HepG2 (cell line): ENCODE results near the gene SEPHS1. TPM values are rescaled to one million over a fixed set of nuclear protein-coding genes. Genes with fewer than 3 reads are reported as not detected.

Source experiments
- ATAC-seq: fragments of 200-7000 bp; cut with Tn5 transposase; 3 replicates; pipeline ENCODE4 v1.9.1; 2020; ENCODE audit warnings: mild to moderate bottlenecking, moderate library complexity
- BruUV-seq: library from RNA; stranded (reverse); fragments of 400-500 nt; replicated peaks from 2 replicates; lab custom pipeline; 2021; lab: Mats Ljungman, UMichigan
- CTCF ChIA-PET: fragments of 300-600 bp; formaldehyde crosslinking; extraction: SDS; loops from one replicate; lab custom pipeline; 2021; ENCODE audit warnings: low total read pairs, inconsistent platforms, low intra/inter-chr PET ratio; lab: Yijun Ruan, JAX
- POLR2A ChIA-PET: fragments of 350-600 bp; sonication (Branson Sonifier 250); formaldehyde crosslinking; loops from one replicate; lab custom pipeline; 2020; ENCODE audit warnings: antibody characterized with exemption, inconsistent platforms; lab: Yijun Ruan, JAX
- DNase-seq: peaks from one replicate; pipeline ENCODE4 v3.0.0-alpha.2; 2015; ENCODE audit warnings: low spot score
- FAIRE-seq: peaks from 3 replicates; lab custom pipeline; 2011; peaks lifted over from hg19 to GRCh38; lab: Jason Lieb, UNC
- H2AFZ ChIP-seq: one replicate; pipeline ENCODE4 v1.6.1; 2011; ENCODE audit warnings: low read length, inconsistent platforms
- H3K27ac ChIP-seq: fragments of 300-600 bp; 3 replicates; pipeline ENCODE4 v1.8.0; 2011; ENCODE audit warnings: mixed run types, mild to moderate bottlenecking, mixed read lengths, low read length, inconsistent platforms; ENCODE audit not compliant: insufficient read depth; ENCODE audit errors: extremely low read length
- H3K27me3 ChIP-seq, 2 experiments: fragments of 200-600 bp in 1 of 2; 2 replicates in 1 of 2; 3 replicates in 1 of 2; pipeline versions ENCODE4 v1.6.0 to v1.8.0; 2011; ENCODE audit warnings: low read length in 2 of 2, mild to moderate bottlenecking in 2 of 2, moderate library complexity in 2 of 2, inconsistent platforms in 1 of 2; ENCODE audit not compliant: insufficient read depth in 2 of 2, control insufficient read depth in 1 of 2
- H3K36me3 ChIP-seq, 2 experiments: fragments of 200-600 bp in 1 of 2; replicated peaks in 1 of 2; 2 replicates in 1 of 2; 3 replicates in 1 of 2; pipeline versions ENCODE4 v1.5.1 to v1.8.0; 2011; ENCODE audit warnings: low read length in 2 of 2, inconsistent platforms in 1 of 2; ENCODE audit not compliant: insufficient read depth in 2 of 2, control insufficient read depth in 1 of 2
- H3K4me1 ChIP-seq: 2 replicates; pipeline ENCODE4 v1.5.1; 2012; ENCODE audit warnings: low read length, inconsistent platforms; ENCODE audit not compliant: insufficient read depth
- H3K4me2 ChIP-seq: 2 replicates; pipeline ENCODE4 v1.6.0; 2011; ENCODE audit warnings: low read depth, low read length, inconsistent platforms
- H3K4me3 ChIP-seq, 3 experiments: fragments of 200-600 bp in 1 of 3; sonication (generic), shearing (Covaris generic) in 1 of 3; replicated peaks in 1 of 3; 2 replicates each; pipeline ENCODE4 v1.5.1; 2011 to 2016; ENCODE audit warnings: low read length in 3 of 3, inconsistent platforms in 2 of 3, low read depth in 2 of 3, mild to moderate bottlenecking in 2 of 3, control low read depth in 1 of 3, mixed read lengths in 1 of 3; ENCODE audit not compliant: insufficient read depth in 1 of 3
- H3K79me2 ChIP-seq: one replicate; pipeline ENCODE4 v1.6.1; 2011; ENCODE audit warnings: low read length, inconsistent platforms; ENCODE audit not compliant: insufficient read depth
- H3K9ac ChIP-seq: 2 replicates; pipeline ENCODE4 v1.6.0; 2011; ENCODE audit warnings: mild to moderate bottlenecking, low read depth, low read length, inconsistent platforms; ENCODE audit not compliant: insufficient read depth
- H3K9me3 ChIP-seq: 2 replicates; pipeline ENCODE4 v1.5.1; 2012; ENCODE audit warnings: mild to moderate bottlenecking, low read length
- H4K20me1 ChIP-seq: 2 replicates; pipeline ENCODE4 v1.6.0; 2011; ENCODE audit warnings: inconsistent platforms, mild to moderate bottlenecking, low read length, moderate library complexity; ENCODE audit not compliant: insufficient read depth
- HNRNPK ChIP-seq: fragments of 200-400 bp; formaldehyde crosslinking; IDR thresholded peaks from 2 replicates; pipeline ENCODE4 v1.6.1; 2018; ENCODE audit warnings: low read length, low read depth, moderate library complexity, mild to moderate bottlenecking; ENCODE audit not compliant: poor library complexity, severe bottlenecking
- HNRNPLL ChIP-seq: fragments of 200-400 bp; formaldehyde crosslinking; IDR thresholded peaks from 2 replicates; pipeline ENCODE4 v1.6.1; 2017; ENCODE audit warnings: mild to moderate bottlenecking, low read depth, low read length; ENCODE audit not compliant: poor library complexity, severe bottlenecking
- HOXD1 ChIP-seq: sonication (generic); formaldehyde crosslinking; IDR thresholded peaks from 2 replicates; pipeline ENCODE4 v1.5.0; 2020; ENCODE audit warnings: missing genetic modification reagents
- IRF2 ChIP-seq: IDR thresholded peaks from 2 replicates; pipeline ENCODE4 v1.6.1; 2018; ENCODE audit warnings: missing genetic modification reagents, missing compliant biosample characterization
- KLF11 ChIP-seq: IDR thresholded peaks from 2 replicates; pipeline ENCODE4 v1.6.1; 2016; ENCODE audit warnings: missing compliant biosample characterization
- MAFF ChIP-seq: IDR thresholded peaks from 2 replicates; pipeline ENCODE4 v1.6.1; 2011; ENCODE audit warnings: low read depth, low read length, improper control_type of control experiment
- MXD4 ChIP-seq: IDR thresholded peaks from 2 replicates; pipeline ENCODE4 v1.6.1; 2016; ENCODE audit warnings: mild to moderate bottlenecking, missing biosample characterization, missing genetic modification reagents
- POLR2AphosphoS2 ChIP-seq: IDR thresholded peaks from 2 replicates; pipeline ENCODE4 v1.6.1; 2011; ENCODE audit warnings: low read depth, low read length, improper control_type of control experiment
- RBFOX2 ChIP-seq: fragments of 200-400 bp; formaldehyde crosslinking; IDR thresholded peaks from 2 replicates; pipeline ENCODE4 v1.6.1; 2017; ENCODE audit warnings: low read depth, mild to moderate bottlenecking, low read length
- RNF219 ChIP-seq: sonication (generic); formaldehyde crosslinking; IDR thresholded peaks from 2 replicates; pipeline ENCODE4 v1.5.0; 2020; ENCODE audit warnings: mild to moderate bottlenecking, missing genetic modification reagents
- SNAPC5 ChIP-seq: sonication (generic); formaldehyde crosslinking; IDR thresholded peaks from 2 replicates; pipeline ENCODE4 v1.8.1; 2023; ENCODE audit warnings: mild to moderate bottlenecking, missing genetic modification reagents, borderline replicate concordance
- THAP8 ChIP-seq: sonication (generic); formaldehyde crosslinking; IDR thresholded peaks from 2 replicates; pipeline ENCODE4 v1.5.1; 2020; ENCODE audit warnings: missing genetic modification reagents, mild to moderate bottlenecking, borderline replicate concordance
- ZBTB44 ChIP-seq: sonication (generic); formaldehyde crosslinking; IDR thresholded peaks from 2 replicates; pipeline ENCODE4 v1.4.0; 2020; ENCODE audit warnings: missing genetic modification reagents
- ZNF317 ChIP-seq: sonication (generic); formaldehyde crosslinking; IDR thresholded peaks from 2 replicates; pipeline ENCODE4 v1.5.0; 2020; ENCODE audit warnings: mild to moderate bottlenecking, missing genetic modification reagents
- ZNF564 ChIP-seq: sonication (generic); formaldehyde crosslinking; IDR thresholded peaks from 2 replicates; pipeline ENCODE4 v1.8.1; 2023; ENCODE audit warnings: mild to moderate bottlenecking, missing genetic modification reagents
- ZSCAN29 ChIP-seq: sonication (generic); formaldehyde crosslinking; conservative IDR thresholded peaks from 2 replicates; pipeline ENCODE4 v1.4.0; 2020; ENCODE audit warnings: mild to moderate bottlenecking, missing genetic modification reagents
- WGBS: methylation state at CpG from one replicate; pipeline ENCODE4 v1.1.6; 2017; ENCODE audit warnings: low lambda C conversion rate; 5-methylcytosine and 5-hydroxymethylcytosine counted together
- in situ Hi-C: cut with HindIII; loops from 2 replicates; pipeline ENCODE4 v1.10.0; 2017; ENCODE audit warnings: low pct_unique_long_range_greater_than_20kb; ENCODE audit not compliant: extremely low pct_ligation_motif_present
- intact Hi-C: fragments of 100-400 bp; cut with micrococcal nuclease; formaldehyde crosslinking; loops from one replicate; pipeline ENCODE4 v1.10.0; 2022; ENCODE audit not compliant: unreplicated experiment
- polyA plus RNA-seq, 8 experiments: library from polyadenylated mRNA; depleted of rRNA in 3 of 8; stranded (reverse) in 7 of 8; unstranded in 1 of 8; fragments of >200 nt; fragmentation: Illumina TruSeq in 4 of 8; extraction: Trizol in 4 of 8; gene quantifications; 2 replicates each; pipeline versions ENCODE4 v1.2.1 to v1.2.3, GENCODE V29; 2011 to 2016; ENCODE audit warnings: low read depth in 4 of 8, missing spikeins in 1 of 8, mixed read lengths in 1 of 8; ENCODE audit not compliant: insufficient read depth in 1 of 8
- total RNA-seq, 5 experiments: library from RNA; depleted of rRNA; stranded (reverse); fragments of >200 nt; fragmentation: Illumina TruSeq; extraction: Trizol; gene quantifications; 2 replicates each; pipeline ENCODE4 v1.2.3, GENCODE V29; 2016; ENCODE audit warnings: low read depth in 1 of 5

The SEPHS1 gene
- total and polyA plus RNA-seq, 2 of the 13 experiments (the other 11 are each of a cell fraction or from before 2014, with no cell fraction given) = 57.8 to 61.5 TPM

- H2AFZ ChIP-seq = no peak overlapping the region
- ATAC-seq (no peak), FAIRE-seq (no peak), DNase-seq (no peak)
- H4K20me1 ChIP-seq = no peaks in the 10 kb centered on the region
- peaks cover 15 to 52% of the 10 kb centered on the region in 2 experiments for H3K36me3 ChIP-seq
- H3K27me3 ChIP-seq = no peaks in the 10 kb centered on the region
- CTCF ChIA-PET = no interaction called here
- 100% methylated on average over 9 of the region's 9 CpGs for WGBS
- intact Hi-C loops (no loop called here), in situ Hi-C loops (no loop called here)
- POLR2A ChIA-PET = no interaction called here
- H3K9me3 ChIP-seq = no peaks in the 10 kb centered on the region
- no peak for TF ChIP-seq HOXD1
- H3K4me2 ChIP-seq = no peak overlapping the region
- H3K79me2 ChIP-seq = peaks cover 5% of the 10 kb centered on the region
- no peak overlapping the region for H3K9ac ChIP-seq
- no peak overlapping the region for H3K4me3 ChIP-seq
- no peak overlapping the region for H3K27ac ChIP-seq
- BruUV-seq = no TSS peak
- no peaks in the 10 kb centered on the region for H3K4me1 ChIP-seq
Measured at GRCh38 chr10:13335881-13336280, 12.2 kb downstream of the SEPHS1 start.

- Histone ChIP-seq H3K9me3 (no peaks in the 10 kb centered on the region), H3K9ac (no peak overlapping the region), H3K27ac (no peak overlapping the region), H3K4me2 (no peak overlapping the region), H4K20me1 (no peaks in the 10 kb centered on the region), H3K4me1 (no peaks in the 10 kb centered on the region), H3K36me3 (peaks cover 19 to 56% of the 10 kb centered on the region in 2 experiments), H3K27me3 (no peaks in the 10 kb centered on the region), H2AFZ (no peak overlapping the region), H3K4me3 (no peak overlapping the region), H3K79me2 (peaks cover 5% of the 10 kb centered on the region)
- BruUV-seq = no TSS peak
- in situ Hi-C loops (no loop called here), intact Hi-C loops (no loop called here)
- POLR2A ChIA-PET = no interaction called here
- CTCF ChIA-PET = no interaction called here
- FAIRE-seq (no peak), ATAC-seq (no peak), DNase-seq (no peak)
- 91% methylated on average over 2 of the region's 2 CpGs for WGBS
- TF ChIP-seq MAFF (peak; percentile 37; the same call in 1 of the 2 replicates), RBFOX2 (no peak), ZNF564 (CRISPR knock-in tag) (no peak), HNRNPLL (no peak), POLR2AphosphoS2 (no peak), MXD4 (CRISPR knock-in tag) (no peak), SNAPC5 (CRISPR knock-in tag) (no peak), HNRNPK (no peak), ZBTB44 (CRISPR knock-in tag) (no peak), ZNF317 (CRISPR knock-in tag) (no peak), ZSCAN29 (no peak), RNF219 (CRISPR knock-in tag) (no peak), IRF2 (CRISPR knock-in tag) (no peak), KLF11 (CRISPR knock-in tag) (no peak), THAP8 (CRISPR knock-in tag) (no peak)
Measured at GRCh38 chr10:13334556-13334955, 13.5 kb downstream of the SEPHS1 start.
